Tibial nerve (tissue), 3 donors: ENCODE measurements around the gene IER3.

Experiments
- POLR2A ChIP-seq, 2 donors: fragments of 450-650 bp; IDR thresholded peaks; one replicate each; pipeline ENCODE4 v1.6.1; 2017; ENCODE audit warnings: antibody characterized with exemption in 2 of 2, mild to moderate bottlenecking in 2 of 2, moderate library complexity in 2 of 2
- TF ChIP-seq, protein P1 (sequence below), 5 experiments: fragments of 200-600 bp in 3 of 5; fragments of 450-650 bp in 2 of 5; sonication (generic) in 3 of 5; IDR thresholded peaks; one replicate each; pipeline ENCODE4 v1.5.1; 2016 to 2019; ENCODE audit warnings: antibody characterized with exemption in 5 of 5, mild to moderate bottlenecking in 3 of 5, moderate library complexity in 2 of 5

DNA sequence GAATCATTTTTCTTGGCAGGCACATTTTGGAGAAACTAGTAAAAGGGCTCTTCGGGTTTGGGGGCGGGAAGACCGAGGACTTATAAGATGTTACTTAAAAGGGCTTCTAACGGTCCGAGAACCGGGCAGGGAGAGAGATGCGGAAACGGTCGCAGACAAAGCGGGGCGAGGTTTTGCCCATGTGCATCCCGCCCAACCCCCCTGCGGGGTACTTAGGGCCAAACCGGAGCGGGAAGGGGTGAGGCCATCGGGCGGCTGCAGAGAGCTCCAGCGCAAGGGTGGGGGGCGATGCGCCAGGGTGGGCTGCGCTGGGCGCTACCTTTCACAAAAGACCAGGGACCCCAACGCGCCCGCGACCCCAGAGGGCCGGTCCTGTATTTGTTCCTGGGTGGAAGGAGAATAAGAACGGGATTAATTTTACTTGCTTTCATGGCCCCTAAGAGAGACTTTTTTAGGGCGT lies 23.6 kb downstream of the IER3 start:
- TF ChIP-seq, protein P1, sequence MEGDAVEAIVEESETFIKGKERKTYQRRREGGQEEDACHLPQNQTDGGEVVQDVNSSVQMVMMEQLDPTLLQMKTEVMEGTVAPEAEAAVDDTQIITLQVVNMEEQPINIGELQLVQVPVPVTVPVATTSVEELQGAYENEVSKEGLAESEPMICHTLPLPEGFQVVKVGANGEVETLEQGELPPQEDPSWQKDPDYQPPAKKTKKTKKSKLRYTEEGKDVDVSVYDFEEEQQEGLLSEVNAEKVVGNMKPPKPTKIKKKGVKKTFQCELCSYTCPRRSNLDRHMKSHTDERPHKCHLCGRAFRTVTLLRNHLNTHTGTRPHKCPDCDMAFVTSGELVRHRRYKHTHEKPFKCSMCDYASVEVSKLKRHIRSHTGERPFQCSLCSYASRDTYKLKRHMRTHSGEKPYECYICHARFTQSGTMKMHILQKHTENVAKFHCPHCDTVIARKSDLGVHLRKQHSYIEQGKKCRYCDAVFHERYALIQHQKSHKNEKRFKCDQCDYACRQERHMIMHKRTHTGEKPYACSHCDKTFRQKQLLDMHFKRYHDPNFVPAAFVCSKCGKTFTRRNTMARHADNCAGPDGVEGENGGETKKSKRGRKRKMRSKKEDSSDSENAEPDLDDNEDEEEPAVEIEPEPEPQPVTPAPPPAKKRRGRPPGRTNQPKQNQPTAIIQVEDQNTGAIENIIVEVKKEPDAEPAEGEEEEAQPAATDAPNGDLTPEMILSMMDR (IDR thresholded peaks at IDR 0.05): no peak
- TF ChIP-seq POLR2A (IDR thresholded peaks at IDR 0.05): no peak
